ENCODE measurements around the gene INAVA.

INAVA gene

DNA sequence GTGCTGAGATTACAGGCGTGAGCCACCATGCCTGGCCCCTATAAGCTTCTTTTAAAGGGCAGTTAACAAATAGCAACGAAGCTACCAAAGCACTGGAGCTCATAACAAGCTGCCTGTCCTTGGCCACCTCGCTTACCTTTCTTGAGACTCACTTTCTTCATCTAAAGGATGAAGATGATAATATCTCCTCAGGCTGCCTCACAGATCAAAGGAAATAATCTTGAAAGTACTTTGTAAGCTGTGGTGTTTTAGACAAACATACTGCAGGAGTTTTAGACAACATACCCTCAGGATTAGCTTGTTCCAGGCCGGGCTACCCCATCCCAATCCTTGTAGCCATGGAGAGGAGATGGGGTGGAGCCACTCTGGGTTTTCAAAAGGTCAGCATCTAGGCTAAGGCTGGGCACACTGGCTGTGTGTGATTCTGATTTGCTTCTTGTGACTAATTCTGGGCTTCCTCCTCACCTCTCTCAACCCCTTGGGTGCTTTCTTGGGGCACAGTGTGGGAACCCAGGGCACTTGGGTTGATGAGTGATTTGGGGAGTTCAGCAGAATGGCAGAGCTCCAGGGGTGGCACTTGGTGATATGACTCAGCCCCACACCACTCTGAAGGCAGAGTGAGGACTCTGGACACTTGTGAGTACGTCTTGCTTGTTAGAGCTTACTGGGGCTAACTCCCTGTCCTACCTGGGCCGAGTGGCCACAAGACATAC is 16.7 kb upstream of the INAVA start:
- TF ChIP-seq, protein P1, sequence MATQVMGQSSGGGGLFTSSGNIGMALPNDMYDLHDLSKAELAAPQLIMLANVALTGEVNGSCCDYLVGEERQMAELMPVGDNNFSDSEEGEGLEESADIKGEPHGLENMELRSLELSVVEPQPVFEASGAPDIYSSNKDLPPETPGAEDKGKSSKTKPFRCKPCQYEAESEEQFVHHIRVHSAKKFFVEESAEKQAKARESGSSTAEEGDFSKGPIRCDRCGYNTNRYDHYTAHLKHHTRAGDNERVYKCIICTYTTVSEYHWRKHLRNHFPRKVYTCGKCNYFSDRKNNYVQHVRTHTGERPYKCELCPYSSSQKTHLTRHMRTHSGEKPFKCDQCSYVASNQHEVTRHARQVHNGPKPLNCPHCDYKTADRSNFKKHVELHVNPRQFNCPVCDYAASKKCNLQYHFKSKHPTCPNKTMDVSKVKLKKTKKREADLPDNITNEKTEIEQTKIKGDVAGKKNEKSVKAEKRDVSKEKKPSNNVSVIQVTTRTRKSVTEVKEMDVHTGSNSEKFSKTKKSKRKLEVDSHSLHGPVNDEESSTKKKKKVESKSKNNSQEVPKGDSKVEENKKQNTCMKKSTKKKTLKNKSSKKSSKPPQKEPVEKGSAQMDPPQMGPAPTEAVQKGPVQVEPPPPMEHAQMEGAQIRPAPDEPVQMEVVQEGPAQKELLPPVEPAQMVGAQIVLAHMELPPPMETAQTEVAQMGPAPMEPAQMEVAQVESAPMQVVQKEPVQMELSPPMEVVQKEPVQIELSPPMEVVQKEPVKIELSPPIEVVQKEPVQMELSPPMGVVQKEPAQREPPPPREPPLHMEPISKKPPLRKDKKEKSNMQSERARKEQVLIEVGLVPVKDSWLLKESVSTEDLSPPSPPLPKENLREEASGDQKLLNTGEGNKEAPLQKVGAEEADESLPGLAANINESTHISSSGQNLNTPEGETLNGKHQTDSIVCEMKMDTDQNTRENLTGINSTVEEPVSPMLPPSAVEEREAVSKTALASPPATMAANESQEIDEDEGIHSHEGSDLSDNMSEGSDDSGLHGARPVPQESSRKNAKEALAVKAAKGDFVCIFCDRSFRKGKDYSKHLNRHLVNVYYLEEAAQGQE (IDR thresholded peaks at IDR 0.05; ENCODE audit: low read depth) = no peak
- TF ChIP-seq ZBTB7A (IDR thresholded peaks at IDR 0.05; ENCODE audit: low read depth) (no peak), CEBPB (IDR thresholded peaks at IDR 0.05) (no peak), YY1 (IDR thresholded peaks at IDR 0.05; ENCODE audit: low read depth) (no peak), FOXM1 (IDR thresholded peaks at IDR 0.05; ENCODE audit: borderline replicate concordance, low read depth) (no peak), TEAD4 (IDR thresholded peaks at IDR 0.05) (no peak), NFIC (IDR thresholded peaks at IDR 0.05) (no peak), CREB1 (IDR thresholded peaks at IDR 0.05; ENCODE audit: low read depth) (no peak), RAD21 (IDR thresholded peaks at IDR 0.05; ENCODE audit: low read depth) (no peak), EGR1 (IDR thresholded peaks at IDR 0.05) (no peak)
- TF ChIP-seq, protein P2, sequence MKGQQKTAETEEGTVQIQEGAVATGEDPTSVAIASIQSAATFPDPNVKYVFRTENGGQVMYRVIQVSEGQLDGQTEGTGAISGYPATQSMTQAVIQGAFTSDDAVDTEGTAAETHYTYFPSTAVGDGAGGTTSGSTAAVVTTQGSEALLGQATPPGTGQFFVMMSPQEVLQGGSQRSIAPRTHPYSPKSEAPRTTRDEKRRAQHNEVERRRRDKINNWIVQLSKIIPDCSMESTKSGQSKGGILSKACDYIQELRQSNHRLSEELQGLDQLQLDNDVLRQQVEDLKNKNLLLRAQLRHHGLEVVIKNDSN (IDR thresholded peaks at IDR 0.05) = no peak

DNA sequence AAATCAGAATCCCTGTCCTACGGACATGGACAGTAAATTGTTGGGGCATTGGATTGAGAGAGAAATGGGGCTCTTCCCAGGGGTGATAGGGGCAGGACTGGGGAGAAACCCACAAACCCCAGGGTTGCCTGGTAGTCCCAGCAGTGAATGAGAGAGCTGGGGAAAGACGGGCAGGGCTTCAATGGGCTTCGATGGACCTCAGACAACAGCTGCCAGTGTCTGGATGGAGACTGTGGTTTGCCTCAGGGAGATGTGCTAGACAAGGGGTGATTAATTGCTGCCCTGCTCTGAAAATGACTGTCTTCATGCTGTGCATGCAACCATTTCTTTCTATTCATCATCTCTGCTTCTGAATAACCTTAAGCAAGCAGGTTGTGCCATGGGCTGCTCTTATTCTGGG is 14.5 kb upstream of the INAVA start:
- TF ChIP-seq FOXM1 (IDR thresholded peaks at IDR 0.05; ENCODE audit: borderline replicate concordance, low read depth) = no peak
- TF ChIP-seq, protein P1 (IDR thresholded peaks at IDR 0.05; ENCODE audit: low read depth) = no peak
- no peak for TF ChIP-seq CEBPB (IDR thresholded peaks at IDR 0.05)
- TF ChIP-seq EP300 (IDR thresholded peaks at IDR 0.05; ENCODE audit: borderline replicate concordance) = no peak
- TF ChIP-seq RAD21 (IDR thresholded peaks at IDR 0.05; ENCODE audit: low read depth) = no peak

DNA sequence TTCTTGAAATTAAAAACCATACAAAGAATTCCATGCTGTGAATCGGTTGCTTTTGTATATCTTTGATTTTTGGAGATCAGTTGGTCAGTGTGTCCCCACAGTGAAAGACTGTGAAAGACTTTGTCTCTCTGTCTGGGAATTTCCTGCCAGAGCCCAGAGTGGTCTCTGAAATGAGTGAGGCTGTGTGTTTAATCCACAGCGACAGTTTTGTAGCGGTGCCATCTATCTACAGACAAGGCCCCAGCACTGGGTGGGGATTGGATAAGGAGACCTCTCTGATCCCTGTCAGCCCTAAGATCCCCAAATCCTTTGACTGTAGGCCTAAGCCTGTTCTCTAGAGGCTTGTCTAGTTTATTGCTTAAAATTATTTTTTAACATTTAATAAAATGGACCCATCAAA is 11.6 kb upstream of the INAVA start:
- TF ChIP-seq, protein P2 (IDR thresholded peaks at IDR 0.05) = no peak
- no peak for TF ChIP-seq FOXM1 (IDR thresholded peaks at IDR 0.05; ENCODE audit: borderline replicate concordance, low read depth)

DNA sequence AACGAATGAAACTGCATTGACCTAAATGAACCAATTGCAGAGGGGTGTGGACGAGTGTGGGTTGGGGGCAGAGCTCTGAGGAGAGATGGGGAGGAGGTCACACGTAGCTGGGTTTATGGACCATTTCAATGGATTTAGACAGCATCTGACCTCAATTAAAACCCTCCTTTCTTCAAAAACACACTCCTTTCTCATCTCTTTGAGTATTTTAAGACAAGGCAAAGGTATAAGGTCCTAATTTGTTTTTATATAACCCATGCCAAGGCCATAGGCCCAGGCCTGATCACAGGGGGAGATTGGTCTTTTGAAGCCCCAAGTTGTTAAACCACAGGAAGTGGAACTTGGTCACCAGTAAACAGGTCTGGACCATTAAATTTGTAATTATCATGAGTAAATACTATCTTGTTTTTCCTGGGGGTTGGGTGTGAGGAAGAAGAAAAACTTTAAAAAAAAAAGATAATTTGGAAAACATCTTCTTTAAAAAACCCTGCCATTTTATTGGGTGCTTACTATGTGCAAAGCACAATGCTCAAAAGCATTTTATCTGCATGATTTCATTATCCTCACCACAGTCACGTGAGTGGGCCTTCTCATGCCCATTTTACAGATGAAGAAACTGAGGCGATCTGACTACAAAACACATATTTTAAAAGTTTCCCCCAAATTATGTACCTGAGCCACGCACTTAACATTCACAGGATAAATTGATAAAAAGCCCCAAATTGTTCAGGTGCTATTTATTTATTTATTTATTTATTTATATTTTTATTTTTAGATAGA is 8.9 kb upstream of the INAVA start:
- no peak for TF ChIP-seq CEBPB (IDR thresholded peaks at IDR 0.05)
- TF ChIP-seq TEAD4 (IDR thresholded peaks at IDR 0.05) = no peak
- TF ChIP-seq EP300 (IDR thresholded peaks at IDR 0.05; ENCODE audit: borderline replicate concordance) = no peak
- TF ChIP-seq, protein P1 (IDR thresholded peaks at IDR 0.05; ENCODE audit: low read depth) = no peak
- TF ChIP-seq TCF12 (IDR thresholded peaks at IDR 0.05; ENCODE audit: low read depth) = no peak
- TF ChIP-seq YY1 (IDR thresholded peaks at IDR 0.05; ENCODE audit: low read depth) = no peak
- TF ChIP-seq, protein P2 (IDR thresholded peaks at IDR 0.05) = no peak
- no peak for TF ChIP-seq FOXM1 (IDR thresholded peaks at IDR 0.05; ENCODE audit: borderline replicate concordance, low read depth)
- no peak for TF ChIP-seq ZBTB7A (IDR thresholded peaks at IDR 0.05; ENCODE audit: low read depth)
- no peak for TF ChIP-seq RAD21 (IDR thresholded peaks at IDR 0.05; ENCODE audit: low read depth)
- TF ChIP-seq, protein P3, sequence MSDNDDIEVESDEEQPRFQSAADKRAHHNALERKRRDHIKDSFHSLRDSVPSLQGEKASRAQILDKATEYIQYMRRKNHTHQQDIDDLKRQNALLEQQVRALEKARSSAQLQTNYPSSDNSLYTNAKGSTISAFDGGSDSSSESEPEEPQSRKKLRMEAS (IDR thresholded peaks at IDR 0.05) = no peak
- TF ChIP-seq CREB1 (IDR thresholded peaks at IDR 0.05; ENCODE audit: low read depth) = no peak
- TF ChIP-seq TAF1 (IDR thresholded peaks at IDR 0.05; ENCODE audit: low read depth) = no peak
